ENCODE results near the gene ST8SIA5.

Gene ST8SIA5

DNA sequence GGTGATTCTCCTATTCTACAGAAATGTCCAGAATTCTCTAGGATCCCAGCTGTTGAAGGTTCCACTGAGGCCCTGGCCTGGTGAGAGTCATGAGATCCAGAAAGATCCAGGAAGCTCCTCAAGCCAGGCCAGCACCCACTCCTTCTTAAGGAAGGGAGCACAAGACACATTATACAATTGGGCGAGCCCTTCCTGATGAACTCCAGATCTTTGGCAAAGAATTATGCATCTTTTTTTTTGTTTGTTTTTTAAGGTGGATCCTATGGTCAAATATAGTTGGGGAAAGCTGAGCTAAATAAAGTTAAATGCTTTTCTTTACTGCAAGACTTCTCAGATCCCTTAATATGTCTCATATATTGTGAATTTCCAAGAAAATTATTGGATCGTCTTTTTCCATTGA is 62.9 kb downstream of the ST8SIA5 start:
- DNase-seq (ENCODE audit: low read depth): no peak
- TF ChIP-seq, protein P1, sequence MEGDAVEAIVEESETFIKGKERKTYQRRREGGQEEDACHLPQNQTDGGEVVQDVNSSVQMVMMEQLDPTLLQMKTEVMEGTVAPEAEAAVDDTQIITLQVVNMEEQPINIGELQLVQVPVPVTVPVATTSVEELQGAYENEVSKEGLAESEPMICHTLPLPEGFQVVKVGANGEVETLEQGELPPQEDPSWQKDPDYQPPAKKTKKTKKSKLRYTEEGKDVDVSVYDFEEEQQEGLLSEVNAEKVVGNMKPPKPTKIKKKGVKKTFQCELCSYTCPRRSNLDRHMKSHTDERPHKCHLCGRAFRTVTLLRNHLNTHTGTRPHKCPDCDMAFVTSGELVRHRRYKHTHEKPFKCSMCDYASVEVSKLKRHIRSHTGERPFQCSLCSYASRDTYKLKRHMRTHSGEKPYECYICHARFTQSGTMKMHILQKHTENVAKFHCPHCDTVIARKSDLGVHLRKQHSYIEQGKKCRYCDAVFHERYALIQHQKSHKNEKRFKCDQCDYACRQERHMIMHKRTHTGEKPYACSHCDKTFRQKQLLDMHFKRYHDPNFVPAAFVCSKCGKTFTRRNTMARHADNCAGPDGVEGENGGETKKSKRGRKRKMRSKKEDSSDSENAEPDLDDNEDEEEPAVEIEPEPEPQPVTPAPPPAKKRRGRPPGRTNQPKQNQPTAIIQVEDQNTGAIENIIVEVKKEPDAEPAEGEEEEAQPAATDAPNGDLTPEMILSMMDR (IDR thresholded peaks at IDR 0.05; ENCODE audit: low read depth, low read length, missing control alignments): no peak
- H3K4me3 ChIP-seq (ENCODE audit: low read depth, low read length): no peak overlapping the region

DNA sequence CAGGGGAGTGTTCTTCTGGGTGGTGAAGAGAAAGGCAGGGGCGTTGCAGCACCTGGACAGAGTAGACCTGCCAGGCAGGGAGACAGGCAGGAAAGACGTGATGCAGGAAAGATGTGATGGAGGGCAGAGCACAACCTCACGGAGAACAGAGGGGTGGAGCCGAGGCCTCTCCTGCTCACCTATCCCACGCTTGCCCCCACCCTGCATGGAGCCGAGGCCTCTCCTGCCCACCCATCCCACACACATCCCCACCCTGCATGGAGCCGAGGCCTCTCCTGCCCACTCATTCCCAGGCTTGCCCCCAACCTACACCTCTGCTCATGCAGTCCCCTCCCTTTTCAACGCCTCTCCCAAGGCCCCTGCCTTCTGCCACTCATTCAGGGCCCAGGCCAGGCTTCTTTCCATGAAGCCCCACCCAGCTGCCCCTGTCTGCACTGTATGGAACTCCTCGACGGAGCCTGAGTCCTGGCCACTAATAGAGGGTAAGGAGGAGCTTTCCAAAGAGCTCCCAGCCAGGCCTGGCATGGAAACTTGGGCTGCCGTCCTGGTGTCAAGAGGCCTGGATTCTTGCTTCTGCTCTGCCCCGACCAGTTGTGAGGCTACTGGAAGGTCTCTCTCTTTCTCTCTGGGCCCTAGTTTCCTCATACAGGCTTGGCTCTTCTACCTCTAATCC is 67.9 kb downstream of the ST8SIA5 start:
- TF ChIP-seq, protein P1 (IDR thresholded peaks at IDR 0.05; ENCODE audit: low read depth, low read length, missing control alignments): no peak
- H3K4me3 ChIP-seq (ENCODE audit: low read depth, low read length): no peak overlapping the region
- no peak for DNase-seq (ENCODE audit: low read depth)

DNA sequence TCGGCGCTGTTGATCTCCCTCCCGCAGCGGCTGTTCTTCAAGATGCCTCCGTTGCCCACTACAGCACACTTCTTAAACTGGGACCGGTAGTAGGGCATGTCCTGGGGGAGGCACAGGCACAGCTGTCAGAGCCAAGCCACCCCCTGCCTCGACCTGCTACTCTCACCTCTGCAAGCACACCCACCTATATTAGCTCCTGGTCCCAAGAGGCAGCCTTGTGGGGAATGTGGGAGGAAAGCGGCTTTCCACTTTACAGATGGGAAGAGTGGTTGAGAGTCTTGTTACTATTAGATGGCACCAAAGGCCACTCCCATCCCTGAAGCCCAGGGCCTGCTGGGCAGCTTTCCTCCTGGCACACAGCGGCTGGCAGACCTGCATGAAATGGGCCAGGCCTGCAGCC is 70.7 kb downstream of the ST8SIA5 start:
- TF ChIP-seq, protein P1 (IDR thresholded peaks at IDR 0.05; ENCODE audit: low read depth, low read length, missing control alignments): no peak
- DNase-seq (ENCODE audit: low read depth): no peak

DNA sequence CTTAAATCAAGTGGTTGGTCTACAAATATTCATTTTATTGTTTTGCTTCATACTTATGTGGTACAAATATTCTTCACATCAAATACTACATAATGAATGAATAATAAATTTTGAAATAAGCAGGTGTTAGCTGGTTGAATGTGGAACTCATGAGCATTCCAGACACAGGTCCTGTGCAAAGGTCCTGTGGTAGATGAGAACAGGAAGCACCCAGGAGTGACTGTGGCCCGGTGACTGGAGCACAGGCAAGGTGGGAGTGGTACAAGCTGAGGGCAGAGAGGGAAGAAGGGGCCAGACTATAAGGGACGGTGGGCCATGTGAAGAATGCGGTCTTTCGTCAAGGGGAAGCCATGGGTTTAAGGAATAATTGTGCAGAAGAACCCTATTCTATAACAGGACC is 73.6 kb downstream of the ST8SIA5 start:
- TF ChIP-seq, protein P1 (IDR thresholded peaks at IDR 0.05; ENCODE audit: low read depth, low read length, missing control alignments): no peak
- DNase-seq (ENCODE audit: low read depth): no peak
- H3K4me3 ChIP-seq (ENCODE audit: low read depth, low read length): no peak overlapping the region

More for the DNA sequence above, 70.7 kb downstream of the ST8SIA5 start:
- H3K4me3 ChIP-seq (ENCODE audit: low read depth, low read length): no peak overlapping the region

DNA sequence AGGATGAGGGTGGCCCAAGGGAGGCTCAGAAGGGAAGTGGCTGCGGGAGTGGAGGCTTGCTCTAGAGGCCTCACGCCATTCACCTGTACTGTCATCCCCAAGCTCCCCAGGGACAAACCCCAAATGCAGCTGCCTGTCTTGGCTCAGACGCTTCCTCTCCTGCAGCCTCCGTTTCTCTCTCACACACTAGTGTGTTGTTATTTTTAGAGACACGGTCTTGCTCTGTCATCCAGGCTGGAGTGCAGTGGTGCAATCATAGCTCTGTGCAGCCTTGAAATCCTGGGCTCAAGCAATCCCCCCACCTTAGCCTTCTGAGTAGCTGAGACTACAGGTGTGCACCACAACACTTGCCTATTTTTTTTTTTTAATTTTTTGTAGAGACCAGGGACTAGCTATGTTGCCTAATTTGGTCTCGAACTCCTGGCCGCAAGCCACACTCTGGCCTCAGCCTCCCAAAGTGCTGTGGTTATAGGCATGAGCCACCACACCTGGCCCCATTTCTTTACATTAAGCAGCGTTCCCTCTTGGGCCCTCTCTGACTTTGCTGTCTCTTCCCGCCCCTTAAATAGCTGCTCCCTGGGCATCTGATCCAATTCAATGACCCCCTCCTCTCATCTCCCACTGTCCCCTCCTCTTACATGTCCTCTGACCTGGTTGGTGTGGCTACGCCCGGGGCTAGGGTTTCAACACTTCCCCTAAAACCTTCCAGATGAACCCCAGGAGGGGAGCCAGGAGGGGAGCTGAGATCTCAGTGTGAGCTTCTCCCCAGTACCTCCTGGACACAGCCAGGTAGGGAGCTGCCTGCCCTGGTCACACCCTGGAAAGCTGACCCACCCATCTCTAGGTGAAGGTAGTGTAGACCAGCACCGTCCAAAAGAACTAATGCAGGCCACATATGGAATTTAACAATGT is 75.8 kb downstream of the ST8SIA5 start:
- no peak overlapping the region for H3K4me3 ChIP-seq (ENCODE audit: low read depth, low read length)
- TF ChIP-seq, protein P1 (IDR thresholded peaks at IDR 0.05; ENCODE audit: low read depth, low read length, missing control alignments): no peak
- no peak for DNase-seq (ENCODE audit: low read depth)

DNA sequence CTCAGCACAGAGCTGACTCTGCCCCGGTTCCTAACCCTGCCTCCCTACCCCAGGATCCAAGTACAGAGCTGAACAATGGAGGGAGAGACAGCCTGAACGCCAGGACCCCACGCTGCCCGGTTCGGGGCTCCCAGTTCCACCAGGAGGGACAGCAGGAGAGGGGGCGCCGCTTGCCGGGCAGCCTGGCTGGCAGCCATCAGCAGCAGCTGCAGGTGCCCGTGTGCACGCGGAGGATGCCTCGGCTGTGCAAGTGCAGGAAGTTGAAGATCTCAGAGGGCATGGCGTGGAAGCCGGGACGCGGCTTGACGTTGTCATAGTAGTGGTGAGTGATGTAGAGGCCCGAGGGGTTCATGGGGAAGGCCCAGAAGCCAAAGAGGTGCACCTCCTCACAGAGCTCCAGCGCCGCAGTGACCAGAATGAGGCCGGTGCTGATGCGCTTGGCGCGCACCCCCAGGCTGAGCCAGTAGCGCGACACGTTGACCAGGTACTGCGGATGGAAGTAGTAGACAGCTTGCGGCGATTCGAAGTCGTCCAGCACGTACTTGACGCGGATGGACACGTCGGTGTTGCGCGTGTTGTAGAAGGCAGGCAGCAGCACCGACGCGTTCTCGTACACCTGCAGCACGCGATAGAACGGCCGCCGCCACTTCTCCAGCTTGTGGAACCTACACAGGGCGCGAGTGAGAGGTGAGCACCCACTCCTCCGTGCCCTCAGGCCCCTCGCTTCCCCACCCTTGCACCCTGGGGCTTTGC is 76.8 kb downstream of the ST8SIA5 start:
- H3K4me3 ChIP-seq (ENCODE audit: low read depth, low read length): no peak overlapping the region
- TF ChIP-seq, protein P1 (IDR thresholded peaks at IDR 0.05; ENCODE audit: low read depth, low read length, missing control alignments): no peak

More for the DNA sequence above, 76.8 kb downstream of the ST8SIA5 start:
- DNase-seq (ENCODE audit: low read depth): no peak
